Measurements from ENCODE around the gene FZR1.
"Not testable (repeated sequence)": the region's sequence is repeated elsewhere in the genome, so short reads cannot be mapped to it uniquely, and the experiment has no call there.

Gene FZR1

GRCh38 chr19:3504735-3505134 is 1.4 kb upstream of the FZR1 start:
- Histone ChIP-seq H3K4me1 (peaks cover 47% of the 10 kb centered on the region), H3K9ac (no peak overlapping the region), H3K4me2 (peak overlapping the region; percentile 91)

GRCh38 chr19:3506384-3507340 is 551 bp downstream of the FZR1 start:
- no peaks in the 10 kb centered on the region for H3K9me3 ChIP-seq
- peaks cover 45% of the 10 kb centered on the region for H4K20me1 ChIP-seq
- peak overlapping the region; percentile 97 for H3K27ac ChIP-seq
- H3K4me2 ChIP-seq = peak overlapping the region; percentile 96
- no peaks in the 10 kb centered on the region for H3K27me3 ChIP-seq
- H3K4me3 ChIP-seq = peak overlapping the region; percentile 96
- peak overlapping the region; percentile 97 for H3K9ac ChIP-seq
- peaks cover 33% of the 10 kb centered on the region for H3K36me3 ChIP-seq
- no peak for TF ChIP-seq Cebpa-rat (IDR thresholded peaks at IDR 0.05)
- peaks cover 54% of the 10 kb centered on the region for H3K4me1 ChIP-seq

More at GRCh38 chr19:3504735-3505134, 1.4 kb upstream of the FZR1 start:
- no peak for TF ChIP-seq Cebpa-rat (IDR thresholded peaks at IDR 0.05)
- Histone ChIP-seq H3K36me3 (peaks cover 13% of the 10 kb centered on the region), H3K27ac (no peak overlapping the region), H3K27me3 (no peaks in the 10 kb centered on the region), H4K20me1 (peaks cover 26% of the 10 kb centered on the region), H3K4me3 (no peak overlapping the region), H3K9me3 (no peaks in the 10 kb centered on the region)

GRCh38 chr19:3507371-3508120 is 1.4 kb downstream of the FZR1 start:
- no peak for TF ChIP-seq Cebpa-rat (IDR thresholded peaks at IDR 0.05)
- H3K4me1 ChIP-seq = peaks cover 62% of the 10 kb centered on the region
- peak overlapping the region; percentile 26; the same call in 1 of the 2 replicates for H3K27ac ChIP-seq
- H3K27me3 ChIP-seq = no peaks in the 10 kb centered on the region
- no peaks in the 10 kb centered on the region for H3K9me3 ChIP-seq
- peak overlapping the region; percentile 97 for H3K9ac ChIP-seq
- peak overlapping the region; percentile 96 for H3K4me3 ChIP-seq
- H3K4me2 ChIP-seq = peak overlapping the region; percentile 96
- H3K36me3 ChIP-seq = peaks cover 41% of the 10 kb centered on the region
- H4K20me1 ChIP-seq = peaks cover 54% of the 10 kb centered on the region

GRCh38 chr19:3508121-3508661 is 2.1 kb downstream of the FZR1 start:
- H3K4me3 ChIP-seq, H3K27ac ChIP-seq, H3K27me3 ChIP-seq, H3K9me3 ChIP-seq: not testable (repeated sequence)
- Histone ChIP-seq H3K9ac (peak overlapping the region; percentile 63; the same call in 1 of the 2 replicates), H4K20me1 (peaks cover 60% of the 10 kb centered on the region), H3K36me3 (peaks cover 48% of the 10 kb centered on the region), H3K4me1 (peaks cover 69% of the 10 kb centered on the region), H3K4me2 (peak overlapping the region; percentile 50)

- Histone ChIP-seq H3K36me3 (peaks cover 56% of the 10 kb centered on the region), H3K4me1 (peaks cover 76% of the 10 kb centered on the region)
Measured at GRCh38 chr19:3508771-3509535, 2.8 kb downstream of the FZR1 start.

GRCh38 chr19:3509566-3509989 is 3.5 kb downstream of the FZR1 start:
- no peak for TF ChIP-seq Cebpa-rat (IDR thresholded peaks at IDR 0.05)
- H3K4me1 ChIP-seq = peaks cover 79% of the 10 kb centered on the region
- no peak overlapping the region for H3K4me3 ChIP-seq
- 0 out of 2 replicates have a peak overlapping the region, but pooled peaks have one; percentile 31 for H3K27ac ChIP-seq
- H4K20me1 ChIP-seq = peaks cover 74% of the 10 kb centered on the region
- no peaks in the 10 kb centered on the region for H3K27me3 ChIP-seq
- H3K36me3 ChIP-seq = peaks cover 62% of the 10 kb centered on the region
- H3K4me2 ChIP-seq = no peak overlapping the region
- peak overlapping the region; percentile 63; the same call in 1 of the 2 replicates for H3K9ac ChIP-seq
- H3K9me3 ChIP-seq = no peaks in the 10 kb centered on the region

More at GRCh38 chr19:3508771-3509535, 2.8 kb downstream of the FZR1 start:
- Histone ChIP-seq H3K9me3 (no peaks in the 10 kb centered on the region), H3K4me3 (no peak overlapping the region), H3K27ac (peak overlapping the region; percentile 31; the same call in 1 of the 2 replicates), H3K27me3 (no peaks in the 10 kb centered on the region), H3K4me2 (peak overlapping the region; percentile 50), H4K20me1 (peaks cover 68% of the 10 kb centered on the region), H3K9ac (peak overlapping the region; percentile 63)
- no peak for TF ChIP-seq Cebpa-rat (IDR thresholded peaks at IDR 0.05)

GRCh38 chr19:3510727-3511126 is 4.6 kb downstream of the FZR1 start:
- no peak overlapping the region for H3K27ac ChIP-seq
- H3K4me3 ChIP-seq = no peak overlapping the region
- H3K9ac ChIP-seq = no peak overlapping the region
- peaks cover 64% of the 10 kb centered on the region for H3K36me3 ChIP-seq
- no peak overlapping the region for H3K4me2 ChIP-seq
- peaks cover 79% of the 10 kb centered on the region for H3K4me1 ChIP-seq
- H3K9me3 ChIP-seq = no peaks in the 10 kb centered on the region
- no peak for TF ChIP-seq Cebpa-rat (IDR thresholded peaks at IDR 0.05)
- H4K20me1 ChIP-seq = peaks cover 86% of the 10 kb centered on the region
- H3K27me3 ChIP-seq = no peaks in the 10 kb centered on the region

- H3K9ac ChIP-seq = peak overlapping the region; percentile 26; the same call in 1 of the 2 replicates
- no peaks in the 10 kb centered on the region for H3K9me3 ChIP-seq
- H3K4me3 ChIP-seq = no peak overlapping the region
- TF ChIP-seq Cebpa-rat (IDR thresholded peaks at IDR 0.05) = no peak
- H3K36me3 ChIP-seq = peaks cover 64% of the 10 kb centered on the region
- no peak overlapping the region; the same call in 1 of the 2 replicates for H3K4me2 ChIP-seq
- peak overlapping the region; percentile 44; the same call in 1 of the 2 replicates for H3K27ac ChIP-seq
- H4K20me1 ChIP-seq = peaks cover 95% of the 10 kb centered on the region
- H3K27me3 ChIP-seq = no peaks in the 10 kb centered on the region
- peaks cover 88% of the 10 kb centered on the region for H3K4me1 ChIP-seq
Measured at GRCh38 chr19:3511506-3512251, 5.6 kb downstream of the FZR1 start.
